Heart left ventricle (tissue), 13 donors: ENCODE measurements around the gene CIT.

Source experiments
- POLR2A ChIP-seq, 2 donors: fragments of 450-650 bp; IDR thresholded peaks; one replicate each; pipeline ENCODE4 v1.6.1; 2017; ENCODE audit warnings: antibody characterized with exemption in 2 of 2, mild to moderate bottlenecking in 2 of 2, moderate library complexity in 2 of 2
- TF ChIP-seq, protein P1 (sequence below), 12 donors: fragments of 200-600 bp; sonication (generic) in 4 of 12; IDR thresholded peaks; one replicate each; pipeline versions ENCODE4 v1.5.0 to v1.8.0; 2018 to 2022; ENCODE audit warnings: antibody characterized with exemption in 12 of 12, mild to moderate bottlenecking in 5 of 12
- donor health status: ischemic (EF 13 %, LVEDD 7.1; RV severe dilation, severe dysfunction).
- donor health status: DM: no; HTN: yes; CAD: no.
- donor health status: DM: no; HTN: no; CAD: no.
- donor health status: ischemic (EF 25% LVEDD 6.9; RV normal size, moderate dysfunction).
- donor health status: ischemic (EF 25% LVEDD 5.7; RV mildly dilated, moderate dysfunction).
- donor health status: ischemic (EF 35%, LVEDD 5.7; RV mildly dilated, moderate dysfunction).
- donor health status: nonischemic (EF 11% LVEDD 7.7; RV severe dilation, severe dysfunction).
- donor health status: DM: yes; HTN: yes; CAD: no.
- donor health status: PGD.
- donor health status: ischemic (EF 29% LVEDD 5.4; RV normal size, mild dysfunction).
- donor health status: nonischemic (EF 23%, LVEDD 6.1; RV moderate dilation, normal function).

DNA sequence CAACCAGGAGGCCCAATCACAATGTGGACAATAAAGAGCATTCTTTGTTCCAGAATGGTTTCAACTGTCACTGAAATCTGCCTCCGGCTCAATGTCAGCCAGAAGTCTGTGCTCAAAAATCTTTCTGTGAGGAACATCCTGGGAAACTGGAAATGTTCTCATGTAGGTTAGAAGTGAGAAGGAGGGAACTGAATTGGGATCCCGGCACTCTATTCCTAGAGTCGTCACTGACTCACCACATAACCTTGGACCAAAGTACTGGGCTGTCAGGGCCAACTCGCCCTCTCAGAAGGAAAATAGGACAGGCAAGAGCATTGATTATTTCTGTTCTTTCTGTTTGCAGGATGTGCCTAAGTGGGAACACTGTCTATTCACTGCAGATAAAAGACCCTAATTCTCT lies 151.6 kb downstream of the CIT start:
- TF ChIP-seq, protein P1, sequence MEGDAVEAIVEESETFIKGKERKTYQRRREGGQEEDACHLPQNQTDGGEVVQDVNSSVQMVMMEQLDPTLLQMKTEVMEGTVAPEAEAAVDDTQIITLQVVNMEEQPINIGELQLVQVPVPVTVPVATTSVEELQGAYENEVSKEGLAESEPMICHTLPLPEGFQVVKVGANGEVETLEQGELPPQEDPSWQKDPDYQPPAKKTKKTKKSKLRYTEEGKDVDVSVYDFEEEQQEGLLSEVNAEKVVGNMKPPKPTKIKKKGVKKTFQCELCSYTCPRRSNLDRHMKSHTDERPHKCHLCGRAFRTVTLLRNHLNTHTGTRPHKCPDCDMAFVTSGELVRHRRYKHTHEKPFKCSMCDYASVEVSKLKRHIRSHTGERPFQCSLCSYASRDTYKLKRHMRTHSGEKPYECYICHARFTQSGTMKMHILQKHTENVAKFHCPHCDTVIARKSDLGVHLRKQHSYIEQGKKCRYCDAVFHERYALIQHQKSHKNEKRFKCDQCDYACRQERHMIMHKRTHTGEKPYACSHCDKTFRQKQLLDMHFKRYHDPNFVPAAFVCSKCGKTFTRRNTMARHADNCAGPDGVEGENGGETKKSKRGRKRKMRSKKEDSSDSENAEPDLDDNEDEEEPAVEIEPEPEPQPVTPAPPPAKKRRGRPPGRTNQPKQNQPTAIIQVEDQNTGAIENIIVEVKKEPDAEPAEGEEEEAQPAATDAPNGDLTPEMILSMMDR (IDR thresholded peaks at IDR 0.05): no peak
- no peak for TF ChIP-seq POLR2A (IDR thresholded peaks at IDR 0.05)
